Measurements from ENCODE around the gene MLEC.

MLEC gene, protein sequence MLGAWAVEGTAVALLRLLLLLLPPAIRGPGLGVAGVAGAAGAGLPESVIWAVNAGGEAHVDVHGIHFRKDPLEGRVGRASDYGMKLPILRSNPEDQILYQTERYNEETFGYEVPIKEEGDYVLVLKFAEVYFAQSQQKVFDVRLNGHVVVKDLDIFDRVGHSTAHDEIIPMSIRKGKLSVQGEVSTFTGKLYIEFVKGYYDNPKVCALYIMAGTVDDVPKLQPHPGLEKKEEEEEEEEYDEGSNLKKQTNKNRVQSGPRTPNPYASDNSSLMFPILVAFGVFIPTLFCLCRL

DNA sequence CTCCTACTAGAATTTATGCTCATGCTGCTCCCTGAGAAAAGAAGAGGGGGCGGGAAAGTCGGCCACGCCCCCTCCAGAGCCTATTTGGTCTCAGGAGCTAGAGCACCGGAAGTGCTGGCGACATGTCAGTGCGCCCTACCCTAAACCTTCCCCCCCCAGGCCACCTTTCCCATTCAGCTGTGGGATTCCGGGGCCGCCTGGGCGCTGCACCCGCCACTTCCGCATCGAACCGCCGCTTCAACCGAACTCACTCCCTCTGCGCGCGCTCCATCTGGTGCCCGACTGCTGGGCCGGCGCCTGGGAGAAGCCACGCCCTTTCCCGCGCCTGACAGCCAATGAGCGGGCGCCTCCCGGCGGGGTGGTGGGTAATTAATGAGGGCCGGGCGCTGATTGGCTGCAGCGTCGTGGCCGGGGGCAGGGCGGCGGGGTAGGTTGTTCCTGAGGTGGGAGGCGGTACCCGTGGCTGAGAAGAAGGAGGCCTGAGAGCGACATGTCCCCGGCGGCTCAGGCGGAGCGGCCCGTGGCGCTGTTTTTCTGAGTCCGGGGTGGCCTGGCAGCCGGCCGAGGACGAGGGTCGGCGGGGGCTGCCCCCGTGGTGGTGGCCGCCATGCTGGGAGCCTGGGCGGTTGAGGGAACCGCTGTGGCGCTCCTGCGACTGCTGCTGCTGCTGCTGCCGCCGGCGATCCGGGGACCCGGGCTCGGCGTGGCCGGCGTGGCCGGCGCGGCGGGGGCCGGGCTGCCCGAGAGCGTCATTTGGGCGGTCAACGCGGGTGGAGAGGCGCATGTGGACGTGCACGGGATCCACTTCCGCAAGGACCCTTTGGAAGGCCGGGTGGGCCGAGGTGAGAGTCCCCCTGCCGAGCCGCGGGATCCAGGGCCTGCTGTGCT lies at the start of gene MLEC:
Gene MLEC (plus strand): TSS at position 460 of the 888 bp plus-strand sequence. CDS start 148 bp downstream, at position 608.
- ATAC-seq: peak; percentile 88
- peak; percentile 99 for DNase-seq

DNA sequence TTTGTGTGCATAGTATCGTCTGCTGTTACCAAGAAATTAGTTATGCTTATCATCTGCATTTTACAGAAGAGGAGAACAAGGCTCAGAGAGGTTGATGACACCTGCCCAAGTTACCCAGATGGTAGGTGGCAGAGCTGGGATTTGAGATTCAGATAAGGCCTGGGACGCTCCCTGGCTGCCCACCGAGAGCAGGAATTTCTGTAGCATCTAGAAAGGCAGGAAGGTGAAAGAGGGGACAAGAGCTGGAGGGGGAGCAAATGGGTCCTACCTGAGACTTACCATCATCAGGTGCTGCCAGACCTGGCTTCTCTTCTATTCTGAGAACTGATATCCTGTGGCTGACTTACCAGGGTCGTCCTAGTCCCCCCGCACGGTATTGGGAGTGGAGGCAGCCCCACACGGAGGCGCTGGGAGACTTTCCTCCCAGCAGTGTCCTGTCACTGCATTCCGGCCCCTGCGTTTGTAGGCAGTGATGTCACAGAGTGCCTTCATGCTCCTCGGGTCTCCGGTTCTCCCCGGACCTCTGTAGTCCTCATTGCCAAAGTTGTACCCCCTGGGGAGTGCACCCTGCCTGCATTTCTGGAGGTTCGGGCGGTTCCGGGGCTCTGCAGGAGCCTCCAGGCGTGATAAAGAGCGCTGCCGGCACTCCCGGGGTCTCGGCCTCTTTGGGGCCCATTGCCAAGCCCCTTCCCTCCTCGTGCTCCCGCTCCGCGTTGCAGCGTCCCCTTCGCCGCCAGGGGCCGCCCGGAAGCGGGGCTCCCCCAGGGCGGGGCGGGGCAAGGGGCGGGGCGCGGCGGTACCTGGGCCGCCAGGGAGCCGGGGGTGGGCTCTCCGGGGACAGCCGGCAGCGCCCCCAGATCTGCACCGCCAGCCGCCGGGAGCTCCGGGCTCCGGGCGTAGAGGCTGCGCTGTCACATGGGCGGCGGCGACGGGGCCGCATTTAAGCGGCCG lies 46.9 kb upstream of the MLEC start, which contains the start of gene CABP1:
Gene CABP1 (plus strand): TSS at position 856 of the 951 bp plus-strand sequence. CDS start 60 bp downstream, at position 916.
- DNase-seq (peak; percentile 85), ATAC-seq (peak; percentile 86)

DNA sequence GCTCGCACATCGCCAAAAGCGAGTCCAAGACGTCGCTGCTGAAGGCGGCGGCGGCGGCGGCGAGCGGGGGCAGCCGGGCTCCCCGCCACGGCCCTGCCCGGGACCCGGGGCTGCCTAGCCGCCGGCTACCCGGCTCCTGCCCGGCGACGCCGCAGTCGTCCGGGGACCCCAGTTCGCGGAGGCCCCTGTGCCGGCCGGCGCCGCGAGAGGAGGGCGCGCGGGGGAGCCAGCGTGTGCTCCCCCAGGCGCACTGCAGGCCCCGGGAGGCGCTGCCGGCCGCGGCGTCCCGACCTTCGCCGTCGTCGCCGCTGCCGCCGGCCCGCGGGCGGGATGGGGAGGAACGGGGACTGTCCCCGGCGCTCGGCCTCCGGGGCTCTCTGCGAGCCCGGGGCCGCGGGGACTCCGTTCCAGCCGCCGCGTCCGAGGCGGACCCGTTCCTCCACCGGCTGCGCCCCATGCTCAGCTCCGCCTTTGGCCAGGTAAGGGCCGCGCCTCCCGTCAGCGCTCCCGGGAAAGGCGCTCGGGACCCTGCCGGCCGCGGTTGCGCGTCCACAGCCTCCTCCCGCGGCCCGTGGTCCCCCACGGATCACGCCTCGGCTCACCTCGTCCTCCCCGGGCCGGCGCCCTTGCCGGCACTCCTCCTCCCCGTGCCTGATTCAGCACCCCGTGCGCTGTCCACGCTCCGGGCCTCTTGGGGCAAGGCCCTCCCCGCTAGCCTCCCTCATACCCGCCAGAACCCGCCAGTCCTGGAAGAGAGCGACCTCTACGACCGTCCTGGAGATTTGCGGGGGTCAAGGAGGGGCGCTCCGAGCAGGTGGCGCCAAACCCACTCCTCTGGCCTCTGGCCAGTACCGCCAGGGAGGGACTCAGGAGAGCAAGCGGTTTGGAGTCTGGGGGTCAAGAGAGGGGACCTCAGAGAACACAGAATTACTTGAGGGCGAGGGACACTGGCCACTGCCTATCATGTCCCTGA lies 45.8 kb upstream of the MLEC start:
- DNase-seq: peak; percentile 60
- peak; percentile 56 for ATAC-seq

DNA sequence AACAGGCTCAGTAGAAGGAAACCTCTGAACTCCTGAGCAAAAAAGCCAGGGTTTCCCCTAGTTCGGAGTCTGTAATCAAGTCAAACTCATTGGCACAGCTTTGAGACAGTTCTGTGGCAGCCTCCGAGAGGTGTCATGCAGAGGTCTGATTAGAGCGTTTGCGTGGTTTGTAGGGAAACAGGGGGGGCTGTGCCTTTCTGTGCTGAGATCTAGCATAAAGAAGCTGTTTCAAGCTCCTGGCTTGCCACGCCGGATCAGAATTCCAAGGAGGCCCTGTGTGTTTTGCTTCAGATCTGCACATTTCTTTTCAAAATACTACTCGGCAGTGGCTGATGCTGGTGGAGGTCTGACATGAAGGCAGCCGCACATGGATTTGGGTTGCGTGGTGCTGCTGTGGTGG lies 44.8 kb upstream of the MLEC start:
- ATAC-seq (no peak), DNase-seq (no peak)

DNA sequence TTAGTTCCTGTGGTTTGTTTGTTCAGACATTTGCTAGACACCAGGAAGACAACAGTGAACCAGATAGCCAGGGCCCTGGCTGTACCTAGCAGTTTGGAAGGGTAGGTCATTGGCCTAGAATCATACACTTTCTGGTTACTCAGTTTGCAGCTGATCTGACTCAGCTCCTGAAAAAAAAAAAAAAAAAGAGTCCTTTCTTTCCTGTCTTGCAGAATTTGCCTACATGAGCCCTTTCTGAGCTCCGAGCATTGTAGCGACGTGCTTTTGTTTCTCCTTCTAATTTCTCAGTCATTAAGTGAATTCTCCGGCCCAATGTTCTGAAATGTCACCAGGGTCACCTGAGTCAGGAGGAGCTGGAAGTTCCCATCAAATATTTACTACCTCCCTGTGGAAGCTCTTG lies 44.1 kb upstream of the MLEC start:
- ATAC-seq (no peak), DNase-seq (no peak)

DNA sequence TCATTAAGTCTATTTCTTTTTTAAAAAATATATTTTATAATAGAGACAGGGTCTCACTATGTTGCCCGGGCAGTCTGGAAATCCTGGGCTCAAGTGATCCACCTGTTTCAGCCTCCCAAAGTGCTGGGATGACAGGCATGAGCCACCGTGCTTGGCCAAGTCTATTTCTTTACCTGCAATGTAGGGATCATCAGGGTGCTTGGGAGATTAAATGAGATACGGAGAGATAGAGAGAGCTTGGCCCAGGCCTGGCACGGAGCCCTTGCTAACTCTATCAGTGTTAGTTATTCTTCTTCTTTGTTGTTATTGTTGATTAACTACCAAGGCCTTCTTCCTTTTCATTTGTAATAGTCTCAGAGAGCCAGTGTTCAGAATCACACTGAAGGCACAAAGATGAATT lies 43.4 kb upstream of the MLEC start:
- no peak for ATAC-seq
- DNase-seq: no peak

DNA sequence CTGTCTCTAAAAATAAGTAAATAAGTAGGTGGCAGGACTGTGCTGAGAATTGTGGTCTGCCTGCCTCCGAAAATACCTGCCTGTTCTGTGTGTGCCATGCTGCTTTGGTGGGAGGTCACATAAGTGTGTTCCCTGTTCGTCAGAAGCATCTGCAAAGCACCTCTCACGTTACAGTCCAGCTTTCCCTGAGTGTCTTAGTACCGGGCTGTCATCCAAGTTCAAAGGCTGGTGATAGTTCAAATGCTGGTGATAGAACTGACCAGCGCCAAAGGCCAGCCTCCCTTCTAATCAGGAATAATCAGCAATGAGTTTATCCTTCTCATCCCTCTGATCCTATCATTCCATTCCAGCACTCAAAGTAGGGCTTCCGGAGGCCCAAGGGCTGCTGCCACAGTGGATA lies 40.9 kb upstream of the MLEC start:
- DNase-seq (no peak), ATAC-seq (no peak)

DNA sequence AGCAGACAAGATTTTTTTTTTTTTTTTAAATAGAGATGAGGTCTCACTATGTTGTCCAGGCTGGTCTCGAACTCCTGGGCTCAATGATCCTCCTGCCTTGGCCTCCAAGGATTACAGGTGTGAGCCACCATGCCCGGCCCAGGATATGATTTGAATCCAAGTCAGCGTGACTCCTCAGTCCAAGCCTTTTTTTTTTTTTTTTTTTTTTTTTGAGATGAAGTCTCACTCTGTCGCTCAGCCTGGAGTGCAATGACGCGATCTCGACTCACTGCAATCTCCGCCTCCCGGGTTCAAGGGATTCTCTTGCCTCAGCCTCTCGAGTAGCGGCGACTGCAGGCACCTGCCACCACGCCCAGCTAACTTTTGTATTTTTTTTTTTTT lies 39.6 kb upstream of the MLEC start:
- DNase-seq (no peak), ATAC-seq (no peak)

DNA sequence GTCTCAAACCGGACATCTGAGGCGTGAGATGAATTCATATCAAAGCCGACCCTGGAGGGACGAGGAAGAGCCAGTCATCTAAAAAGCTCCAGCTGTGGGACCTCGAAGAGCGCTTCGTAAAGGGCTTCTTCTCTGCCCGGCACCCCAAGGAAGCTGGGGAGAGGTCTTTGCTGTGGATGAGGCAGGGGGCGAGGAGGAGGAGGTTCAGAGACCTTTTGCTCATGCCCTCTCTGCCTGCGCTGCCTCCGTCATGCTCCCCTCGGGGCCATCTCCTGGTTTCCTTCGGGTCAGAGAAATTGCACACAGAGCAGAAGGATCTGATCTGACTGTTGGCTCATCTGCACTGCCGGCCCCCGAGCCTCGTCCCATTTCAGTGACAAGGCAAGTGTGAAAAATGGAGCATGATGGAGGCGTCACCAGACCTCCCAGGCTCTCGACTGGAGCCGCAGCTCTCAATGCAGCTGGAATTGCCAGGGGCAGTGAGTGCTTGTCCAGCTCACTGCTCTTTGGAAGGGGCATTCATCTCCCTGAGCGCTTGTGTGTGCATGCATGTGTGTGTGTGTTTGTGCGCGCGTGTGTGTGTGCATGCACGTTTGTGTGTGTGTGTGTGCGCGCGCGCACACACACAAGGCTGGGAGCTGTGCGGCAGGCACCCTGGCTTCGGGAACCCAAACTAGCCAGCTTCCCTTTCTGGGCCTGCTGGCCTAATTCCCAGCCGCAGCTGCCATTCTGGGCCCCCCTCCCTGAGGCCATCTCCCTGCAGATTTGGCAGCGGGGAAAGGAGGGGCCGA lies 37.3 kb upstream of the MLEC start:
- no peak for ATAC-seq
- no peak for DNase-seq

DNA sequence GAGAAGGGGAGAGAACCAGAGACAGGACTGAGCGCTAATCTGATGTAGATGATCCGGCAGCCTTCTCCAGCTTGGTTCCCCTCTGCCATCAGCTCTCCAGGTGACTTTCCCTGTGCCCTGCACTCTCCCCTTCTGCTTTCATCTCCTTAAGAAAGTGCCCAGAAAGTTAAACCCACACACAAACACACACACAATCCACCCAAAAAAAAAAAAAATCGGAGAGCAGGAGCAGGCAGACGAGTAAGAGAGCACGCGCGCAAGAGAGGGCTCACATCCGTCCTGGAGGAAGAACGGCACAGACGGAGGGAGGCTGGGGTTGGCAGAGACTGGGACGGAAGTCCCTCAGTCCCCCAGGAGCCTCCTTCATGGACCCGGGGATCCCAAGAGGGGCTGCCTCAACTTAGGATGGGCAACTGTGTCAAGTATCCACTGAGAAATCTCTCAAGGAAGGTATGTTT lies 36.7 kb upstream of the MLEC start:
- DNase-seq: no peak
- ATAC-seq: no peak

DNA sequence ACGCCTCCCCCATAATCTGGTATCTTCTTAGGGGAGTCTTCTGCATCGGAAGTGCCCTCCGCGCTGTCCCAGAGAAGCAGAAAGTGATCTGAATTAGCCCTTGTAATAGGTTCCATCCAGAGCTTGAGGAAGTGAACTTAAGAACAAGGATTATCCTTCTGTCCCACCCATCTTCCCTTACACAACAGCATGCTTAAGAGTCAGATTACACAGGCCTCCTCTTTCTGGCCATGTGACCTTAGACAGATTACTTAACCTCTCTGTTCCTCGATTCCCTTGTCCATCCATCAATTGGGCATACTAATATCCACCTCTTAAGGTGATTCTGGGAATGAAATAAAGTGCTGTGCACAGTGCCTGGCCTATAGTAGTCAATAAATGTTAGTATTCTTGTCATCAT lies 35.1 kb upstream of the MLEC start:
- DNase-seq (no peak), ATAC-seq (no peak)

DNA sequence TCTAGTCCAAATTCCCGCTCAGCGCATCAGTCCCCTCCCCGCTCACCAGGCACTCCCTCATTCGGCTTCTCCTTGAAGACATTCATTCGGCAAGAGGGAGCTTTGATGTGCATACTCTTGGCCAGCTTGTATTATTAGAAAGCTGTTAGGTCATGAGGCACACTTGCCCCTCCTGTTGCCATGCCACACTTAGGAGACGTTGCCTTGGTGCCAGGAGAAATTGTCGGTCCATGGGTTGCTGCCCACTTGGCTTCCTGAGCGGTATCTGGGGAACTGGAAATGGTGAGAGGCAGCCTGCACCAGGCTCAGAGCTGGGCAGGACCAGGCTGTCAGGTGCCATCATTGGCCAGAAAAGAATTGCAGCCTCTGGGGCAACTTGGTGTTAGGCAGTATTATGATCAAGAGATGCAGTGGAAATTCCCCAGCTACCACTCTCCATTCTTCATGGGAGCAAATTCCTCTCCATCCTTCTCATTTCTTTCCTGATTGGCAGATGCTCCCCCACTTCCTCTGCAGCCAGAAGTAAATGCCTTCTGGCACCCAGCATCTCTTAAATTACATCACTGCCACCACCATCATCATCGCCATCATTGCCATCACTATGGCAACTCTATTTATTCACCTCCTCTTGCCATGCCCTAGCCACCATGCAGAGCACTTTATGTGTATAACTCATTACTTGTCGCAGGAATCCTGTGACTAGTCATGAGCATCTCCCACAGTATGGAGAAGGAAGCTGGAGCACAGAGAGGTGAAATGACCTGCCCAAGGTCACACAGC lies 34.1 kb upstream of the MLEC start:
- no peak for DNase-seq
- no peak for ATAC-seq

DNA sequence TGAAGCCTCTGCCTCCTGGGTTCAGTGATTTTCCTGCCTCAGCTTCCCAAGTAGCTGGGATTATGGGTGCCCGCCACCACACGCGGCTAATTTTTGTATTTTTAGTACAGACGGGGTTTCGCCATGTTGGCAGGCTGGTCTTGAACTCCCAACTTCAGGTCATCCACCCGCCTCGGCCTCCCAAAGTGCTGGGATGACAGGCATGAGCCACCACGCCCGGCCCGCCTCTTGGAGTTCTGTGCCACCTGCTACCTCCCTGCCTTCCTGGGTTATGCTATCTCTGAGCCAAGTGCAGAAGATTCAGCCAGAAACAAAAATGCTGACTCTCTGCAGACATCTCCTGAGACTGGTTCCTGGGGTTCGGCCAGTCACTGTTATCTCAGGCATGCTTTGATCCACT lies 33.3 kb upstream of the MLEC start:
- ATAC-seq (no peak), DNase-seq (no peak)

DNA sequence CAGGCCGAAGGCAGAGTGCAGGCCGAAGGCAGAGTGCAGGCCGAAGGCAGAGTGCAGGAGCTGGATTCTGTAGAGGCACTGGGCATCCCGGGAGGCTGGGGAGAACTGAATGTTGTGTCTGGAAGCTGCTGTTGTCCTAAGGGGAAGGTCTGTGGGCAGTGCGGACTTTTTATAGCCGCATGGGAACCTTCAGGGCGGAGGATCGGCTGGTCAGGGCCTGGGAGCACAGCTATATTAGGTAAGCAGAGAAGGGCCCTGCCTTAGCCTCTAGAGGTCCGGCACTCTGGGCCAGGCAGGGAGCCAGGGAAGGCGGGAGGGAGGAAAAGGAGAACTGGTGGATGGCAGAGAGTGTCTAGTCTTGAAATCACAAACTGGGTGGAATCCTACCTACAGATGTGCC lies 32.3 kb upstream of the MLEC start:
- ATAC-seq: no peak
- DNase-seq: no peak

DNA sequence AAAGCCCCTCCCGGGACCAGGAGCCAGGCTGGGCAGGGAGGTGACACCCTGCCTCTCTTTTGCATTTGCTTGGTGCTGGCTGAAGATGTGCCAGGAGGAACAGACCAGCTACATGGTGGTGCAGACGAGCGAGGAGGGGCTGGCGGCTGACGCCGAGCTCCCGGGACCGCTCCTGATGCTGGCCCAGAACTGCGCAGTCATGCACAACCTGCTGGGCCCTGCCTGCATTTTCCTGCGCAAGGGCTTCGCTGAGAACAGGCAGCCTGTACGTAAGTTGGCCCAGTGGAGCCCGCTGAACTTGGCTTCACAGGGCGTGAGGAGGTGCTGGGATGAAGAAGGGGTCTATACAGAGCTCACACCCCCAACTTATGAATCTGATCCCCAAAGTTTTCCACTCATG lies 30.9 kb upstream of the MLEC start:
- DNase-seq: no peak
- ATAC-seq: no peak

DNA sequence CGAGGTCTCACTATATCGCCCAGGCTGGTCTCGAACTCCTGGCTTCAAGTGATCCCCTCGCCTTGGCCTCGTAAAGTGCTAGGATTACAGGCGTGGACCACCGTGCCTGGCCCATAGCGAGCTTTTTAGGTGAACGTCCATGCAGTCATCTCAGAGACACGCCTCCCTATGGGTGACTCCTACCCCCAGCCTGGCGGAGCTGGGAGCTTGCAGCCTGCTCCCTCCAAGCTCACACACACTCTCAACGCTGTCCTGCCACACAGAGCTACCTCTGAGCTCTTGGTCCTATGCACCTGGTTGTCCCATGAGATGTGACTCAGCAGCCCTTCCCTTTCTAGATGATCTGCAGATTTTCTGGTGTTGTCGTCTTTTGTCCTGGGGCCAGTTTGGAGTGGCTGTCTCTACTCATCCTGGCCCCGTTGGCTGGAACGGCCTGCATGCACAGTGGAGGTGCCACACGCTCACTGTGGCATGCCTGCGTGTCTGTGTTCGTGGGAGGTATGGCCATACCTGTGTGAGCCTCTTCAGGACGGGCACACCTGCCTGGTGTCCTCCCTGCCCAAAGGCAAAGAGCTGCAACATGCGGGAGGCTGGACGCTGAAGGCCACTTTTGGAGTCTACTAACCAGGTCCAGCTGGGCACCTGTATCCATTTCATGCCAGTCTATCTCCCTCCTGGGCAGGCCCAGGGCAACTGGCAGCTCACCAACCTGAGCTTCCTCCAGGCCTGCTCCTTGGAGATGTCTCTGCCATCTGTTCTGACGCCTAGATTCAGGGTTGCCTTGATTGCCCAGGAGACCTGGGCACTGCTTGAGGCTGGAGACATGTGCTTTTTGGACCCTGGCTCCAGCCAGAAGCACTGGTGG lies 28.4 kb upstream of the MLEC start:
- ATAC-seq: no peak
- no peak for DNase-seq

DNA sequence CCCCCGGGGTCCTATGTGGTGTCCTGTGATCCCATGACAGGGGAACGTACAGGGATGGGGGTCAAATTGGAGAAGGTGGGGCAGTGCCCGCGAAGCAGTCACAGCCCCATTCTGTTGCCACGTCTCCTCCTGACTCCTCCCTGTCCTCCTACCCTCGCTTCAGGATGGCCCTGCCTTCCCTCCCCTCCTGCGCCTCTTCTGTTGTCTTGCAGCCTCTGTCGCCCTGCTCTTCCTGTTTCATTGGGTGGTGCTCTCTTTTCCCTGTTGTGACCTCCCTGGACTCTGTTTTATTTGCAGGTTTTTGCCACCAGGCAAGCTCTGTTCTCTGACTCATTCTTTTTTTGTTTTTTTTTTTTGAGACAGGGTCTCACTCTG lies 27.8 kb upstream of the MLEC start:
- ATAC-seq: no peak
- DNase-seq: no peak

DNA sequence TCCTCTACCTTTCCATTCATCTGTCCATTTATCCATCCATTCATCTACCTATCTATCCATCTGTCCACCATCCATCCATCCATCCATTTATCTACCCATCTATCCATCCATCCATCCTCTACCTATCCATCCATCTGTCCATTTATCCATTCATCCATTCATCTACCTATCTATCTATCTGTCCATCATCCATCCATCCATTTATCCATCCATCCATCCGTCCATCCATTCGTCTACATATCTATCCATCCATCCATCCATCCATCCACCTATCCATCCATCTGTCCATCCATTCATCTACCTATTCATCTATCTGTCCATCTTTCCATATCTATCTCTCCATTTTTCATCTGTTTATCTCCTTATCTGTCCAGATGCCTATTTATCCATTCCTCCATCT lies 25.5 kb upstream of the MLEC start:
- no peak for ATAC-seq
- DNase-seq: no peak
